Astrocyte (in vitro differentiated cells and primary cell): Measurements from ENCODE around the gene FAM193B. TPM values are rescaled to one million over a fixed set of nuclear protein-coding genes. Genes with fewer than 3 reads are reported as not detected.

Experiments used
- DNase-seq: peaks from one replicate; pipeline ENCODE4 v3.0.0-alpha.2; 2010; ENCODE audit warnings: low read depth
- FAIRE-seq: peaks from 2 replicates; lab custom pipeline; 2011; peaks lifted over from hg19 to GRCh38; lab: Jason Lieb, UNC
- H2AFZ ChIP-seq: 2 replicates; pipeline ENCODE4 v1.6.0; 2012; ENCODE audit warnings: low read depth, low read length, inconsistent platforms
- H3K27ac ChIP-seq: 2 replicates; pipeline ENCODE4 v1.5.1; 2011; ENCODE audit warnings: low read depth, low read length, inconsistent platforms
- H3K27me3 ChIP-seq: 2 replicates; pipeline ENCODE4 v1.6.0; 2011; ENCODE audit warnings: low read length, inconsistent platforms; ENCODE audit not compliant: insufficient read depth
- H3K36me3 ChIP-seq: 2 replicates; pipeline ENCODE4 v1.5.1; 2011; ENCODE audit warnings: low read length, inconsistent platforms; ENCODE audit not compliant: insufficient read depth
- H3K4me1 ChIP-seq: 2 replicates; pipeline ENCODE4 v1.5.1; 2011; ENCODE audit warnings: low read length, inconsistent platforms; ENCODE audit not compliant: insufficient read depth
- H3K4me2 ChIP-seq: 2 replicates; pipeline ENCODE4 v1.6.0; 2012; ENCODE audit warnings: low read length, inconsistent platforms
- H3K4me3 ChIP-seq: 2 replicates; pipeline ENCODE4 v1.5.1; 2011; ENCODE audit warnings: low read depth, mild to moderate bottlenecking, low read length, inconsistent platforms; ENCODE audit not compliant: insufficient read depth
- H3K79me2 ChIP-seq: 2 replicates; pipeline ENCODE4 v1.6.0; 2012; ENCODE audit warnings: mild to moderate bottlenecking, low read length, inconsistent platforms; ENCODE audit not compliant: insufficient read depth
- H3K9ac ChIP-seq: 2 replicates; pipeline ENCODE4 v1.6.0; 2012; ENCODE audit warnings: mild to moderate bottlenecking, low read length, inconsistent platforms
- H3K9me3 ChIP-seq: 2 replicates; pipeline ENCODE4 v1.5.1; 2012; ENCODE audit warnings: low read depth, mild to moderate bottlenecking, low read length, inconsistent platforms; ENCODE audit not compliant: insufficient read depth
- H4K20me1 ChIP-seq: 2 replicates; pipeline ENCODE4 v1.6.0; 2012; ENCODE audit warnings: low read length, inconsistent platforms; ENCODE audit not compliant: insufficient read depth
- H3K27ac Mint-ChIP-seq: one replicate; pipeline ENCODE4 v1.8.0; 2021; ENCODE audit warnings: mild to moderate bottlenecking, mixed read lengths; ENCODE audit not compliant: unreplicated experiment
- H3K27me3 Mint-ChIP-seq: one replicate; pipeline ENCODE4 v1.8.0; 2021; ENCODE audit warnings: low read depth, mixed read lengths; ENCODE audit not compliant: unreplicated experiment
- H3K36me3 Mint-ChIP-seq: one replicate; pipeline ENCODE4 v1.8.0; 2021; ENCODE audit warnings: low read depth, mixed read lengths; ENCODE audit not compliant: unreplicated experiment
- H3K4me1 Mint-ChIP-seq: one replicate; pipeline ENCODE4 v1.8.0; 2021; ENCODE audit warnings: low read depth, mixed read lengths; ENCODE audit not compliant: unreplicated experiment
- H3K4me3 Mint-ChIP-seq: one replicate; pipeline ENCODE4 v1.8.0; 2021; ENCODE audit warnings: mild to moderate bottlenecking, moderate library complexity, mixed read lengths; ENCODE audit not compliant: unreplicated experiment
- H3K9me3 Mint-ChIP-seq: one replicate; pipeline ENCODE4 v1.8.0; 2021; ENCODE audit warnings: mild to moderate bottlenecking, mixed read lengths; ENCODE audit not compliant: unreplicated experiment
- EZH2 ChIP-seq: IDR thresholded peaks from 2 replicates; pipeline ENCODE4 v1.6.1; 2012; ENCODE audit warnings: mild to moderate bottlenecking, low read length, inconsistent platforms; ENCODE audit not compliant: insufficient read depth
- total RNA-seq: library from RNA; stranded (reverse); gene quantifications from 2 replicates; pipeline ENCODE4 v1.2.1, GENCODE V29; 2021
- TF ChIP-seq, protein P1 (sequence below): IDR thresholded peaks from 2 replicates; pipeline ENCODE4 v1.5.1; 2011; ENCODE audit warnings: low read depth, mild to moderate bottlenecking, inconsistent platforms, low read length, moderate library complexity; ENCODE audit not compliant: insufficient read depth

Gene FAM193B
- total RNA-seq, 1 donor from 2014 or later: 48.3 TPM

- Histone ChIP-seq H3K27me3 (peaks cover 13% of the 10 kb centered on the region), H4K20me1 (peaks cover 22% of the 10 kb centered on the region), H3K9ac (no peak overlapping the region), H3K9me3 (no peaks in the 10 kb centered on the region), H3K27ac (no peak overlapping the region), H2AFZ (no peak overlapping the region), H3K79me2 (peaks cover 28% of the 10 kb centered on the region), H3K4me1 (peaks cover 6% of the 10 kb centered on the region), H3K4me2 (no peak overlapping the region), H3K36me3 (peaks cover 21% of the 10 kb centered on the region), H3K4me3 (no peak overlapping the region)
- no peak for DNase-seq
- H3K27ac Mint-ChIP-seq: no peak overlapping the region
- H3K27me3 Mint-ChIP-seq: peaks cover 41% of the 10 kb centered on the region
- no peak overlapping the region for H3K4me3 Mint-ChIP-seq
- peaks cover 3% of the 10 kb centered on the region for H3K9me3 Mint-ChIP-seq
- TF ChIP-seq, protein P1, sequence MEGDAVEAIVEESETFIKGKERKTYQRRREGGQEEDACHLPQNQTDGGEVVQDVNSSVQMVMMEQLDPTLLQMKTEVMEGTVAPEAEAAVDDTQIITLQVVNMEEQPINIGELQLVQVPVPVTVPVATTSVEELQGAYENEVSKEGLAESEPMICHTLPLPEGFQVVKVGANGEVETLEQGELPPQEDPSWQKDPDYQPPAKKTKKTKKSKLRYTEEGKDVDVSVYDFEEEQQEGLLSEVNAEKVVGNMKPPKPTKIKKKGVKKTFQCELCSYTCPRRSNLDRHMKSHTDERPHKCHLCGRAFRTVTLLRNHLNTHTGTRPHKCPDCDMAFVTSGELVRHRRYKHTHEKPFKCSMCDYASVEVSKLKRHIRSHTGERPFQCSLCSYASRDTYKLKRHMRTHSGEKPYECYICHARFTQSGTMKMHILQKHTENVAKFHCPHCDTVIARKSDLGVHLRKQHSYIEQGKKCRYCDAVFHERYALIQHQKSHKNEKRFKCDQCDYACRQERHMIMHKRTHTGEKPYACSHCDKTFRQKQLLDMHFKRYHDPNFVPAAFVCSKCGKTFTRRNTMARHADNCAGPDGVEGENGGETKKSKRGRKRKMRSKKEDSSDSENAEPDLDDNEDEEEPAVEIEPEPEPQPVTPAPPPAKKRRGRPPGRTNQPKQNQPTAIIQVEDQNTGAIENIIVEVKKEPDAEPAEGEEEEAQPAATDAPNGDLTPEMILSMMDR: no peak
- TF ChIP-seq EZH2: no peak
- H3K4me1 Mint-ChIP-seq: peaks cover 6% of the 10 kb centered on the region
- no peak for FAIRE-seq
- H3K36me3 Mint-ChIP-seq: peaks cover 14% of the 10 kb centered on the region
Measured at GRCh38 chr5:177590406-177590805, 36.0 kb upstream of the FAM193B start.

- no peak overlapping the region for H3K27ac Mint-ChIP-seq
- peaks cover under 1% of the 10 kb centered on the region for H3K4me1 Mint-ChIP-seq
- FAIRE-seq (no peak), DNase-seq (no peak)
- peaks cover 4% of the 10 kb centered on the region for H3K9me3 Mint-ChIP-seq
- no peak overlapping the region for H2AFZ ChIP-seq
- peaks cover 3% of the 10 kb centered on the region for H3K36me3 Mint-ChIP-seq
- no peak overlapping the region for H3K9ac ChIP-seq
- peaks cover 3% of the 10 kb centered on the region for H3K36me3 ChIP-seq
- no peaks in the 10 kb centered on the region for H3K9me3 ChIP-seq
- H3K4me3 ChIP-seq: no peak overlapping the region
- peaks cover 15% of the 10 kb centered on the region for H3K79me2 ChIP-seq
- H3K27ac ChIP-seq: no peak overlapping the region
- H3K4me2 ChIP-seq: no peak overlapping the region
- no peak overlapping the region for H3K4me3 Mint-ChIP-seq
- H4K20me1 ChIP-seq: peaks cover 5% of the 10 kb centered on the region
- peaks cover 21% of the 10 kb centered on the region for H3K27me3 ChIP-seq
- H3K4me1 ChIP-seq: peaks cover 5% of the 10 kb centered on the region
- peaks cover 57% of the 10 kb centered on the region for H3K27me3 Mint-ChIP-seq
- TF ChIP-seq, protein P1: no peak
- no peak for TF ChIP-seq EZH2
Measured at GRCh38 chr5:177588413-177588909, 34.1 kb upstream of the FAM193B start.

- Mint-ChIP-seq H3K27me3 (peaks cover 26% of the 10 kb centered on the region), H3K4me1 (no peaks in the 10 kb centered on the region), H3K4me3 (no peak overlapping the region), H3K9me3 (peaks cover 2% of the 10 kb centered on the region), H3K27ac (no peak overlapping the region), H3K36me3 (no peaks in the 10 kb centered on the region)
- Histone ChIP-seq H4K20me1 (no peaks in the 10 kb centered on the region), H3K27ac (no peak overlapping the region), H3K4me2 (no peak overlapping the region), H3K9ac (no peak overlapping the region), H3K9me3 (no peaks in the 10 kb centered on the region), H3K4me1 (no peaks in the 10 kb centered on the region), H3K27me3 (peaks cover 2% of the 10 kb centered on the region), H2AFZ (no peak overlapping the region), H3K79me2 (no peaks in the 10 kb centered on the region), H3K36me3 (no peaks in the 10 kb centered on the region), H3K4me3 (no peak overlapping the region)
- no peak for DNase-seq
- TF ChIP-seq, protein P1: no peak
- TF ChIP-seq EZH2: no peak
- FAIRE-seq: no peak
Measured at GRCh38 chr5:177578316-177578715, 24.0 kb upstream of the FAM193B start.
